ENCODE data around the gene TTK.

DNA sequence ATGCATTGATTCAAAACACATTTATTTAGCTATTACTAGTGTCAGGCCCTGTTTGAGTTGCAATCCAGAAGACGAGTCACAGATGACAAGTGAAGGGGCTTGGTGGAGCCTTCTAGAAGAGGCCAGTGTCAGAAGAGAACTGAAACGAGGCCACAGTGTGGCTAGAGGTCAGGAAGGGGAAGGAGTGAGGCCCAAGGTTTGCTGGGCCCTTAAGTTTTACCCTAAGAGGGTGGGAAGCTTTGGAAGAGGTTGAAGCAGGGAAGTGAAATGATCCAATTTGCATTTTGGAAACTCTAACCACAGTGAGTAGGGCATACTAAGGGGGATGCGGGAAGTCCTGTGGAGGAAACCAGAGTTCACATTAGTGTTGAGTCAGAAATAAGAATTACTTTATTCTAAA, 25.0 kb downstream of the TTK start:
- no peak for TF ChIP-seq POLR2AphosphoS5 (IDR thresholded peaks at IDR 0.05; ENCODE audit: low read depth, low read length)
- TF ChIP-seq SIN3A (IDR thresholded peaks at IDR 0.05; ENCODE audit: borderline replicate concordance, insufficient read depth, low read depth, low read length), result no peak
- TF ChIP-seq, protein P1, sequence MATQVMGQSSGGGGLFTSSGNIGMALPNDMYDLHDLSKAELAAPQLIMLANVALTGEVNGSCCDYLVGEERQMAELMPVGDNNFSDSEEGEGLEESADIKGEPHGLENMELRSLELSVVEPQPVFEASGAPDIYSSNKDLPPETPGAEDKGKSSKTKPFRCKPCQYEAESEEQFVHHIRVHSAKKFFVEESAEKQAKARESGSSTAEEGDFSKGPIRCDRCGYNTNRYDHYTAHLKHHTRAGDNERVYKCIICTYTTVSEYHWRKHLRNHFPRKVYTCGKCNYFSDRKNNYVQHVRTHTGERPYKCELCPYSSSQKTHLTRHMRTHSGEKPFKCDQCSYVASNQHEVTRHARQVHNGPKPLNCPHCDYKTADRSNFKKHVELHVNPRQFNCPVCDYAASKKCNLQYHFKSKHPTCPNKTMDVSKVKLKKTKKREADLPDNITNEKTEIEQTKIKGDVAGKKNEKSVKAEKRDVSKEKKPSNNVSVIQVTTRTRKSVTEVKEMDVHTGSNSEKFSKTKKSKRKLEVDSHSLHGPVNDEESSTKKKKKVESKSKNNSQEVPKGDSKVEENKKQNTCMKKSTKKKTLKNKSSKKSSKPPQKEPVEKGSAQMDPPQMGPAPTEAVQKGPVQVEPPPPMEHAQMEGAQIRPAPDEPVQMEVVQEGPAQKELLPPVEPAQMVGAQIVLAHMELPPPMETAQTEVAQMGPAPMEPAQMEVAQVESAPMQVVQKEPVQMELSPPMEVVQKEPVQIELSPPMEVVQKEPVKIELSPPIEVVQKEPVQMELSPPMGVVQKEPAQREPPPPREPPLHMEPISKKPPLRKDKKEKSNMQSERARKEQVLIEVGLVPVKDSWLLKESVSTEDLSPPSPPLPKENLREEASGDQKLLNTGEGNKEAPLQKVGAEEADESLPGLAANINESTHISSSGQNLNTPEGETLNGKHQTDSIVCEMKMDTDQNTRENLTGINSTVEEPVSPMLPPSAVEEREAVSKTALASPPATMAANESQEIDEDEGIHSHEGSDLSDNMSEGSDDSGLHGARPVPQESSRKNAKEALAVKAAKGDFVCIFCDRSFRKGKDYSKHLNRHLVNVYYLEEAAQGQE (IDR thresholded peaks at IDR 0.05; ENCODE audit: insufficient read depth in 1 of 2, low read depth in 2 of 2, low read length in 1 of 2), result no peak
